Calu3 (cell line): ENCODE results near the gene IFRD2. TPM values are rescaled to one million over a fixed set of nuclear protein-coding genes. Genes with fewer than 3 reads are reported as not detected.

Experiments
- BruUV-seq: library from RNA; stranded (reverse); fragments of 400-500 nt; replicated peaks from 2 replicates; lab custom pipeline; 2021; lab: Mats Ljungman, UMichigan
- CTCF ChIA-PET: fragments of 300-600 bp; sonication (Branson Sonifier 250); formaldehyde crosslinking; loops from one replicate; lab custom pipeline; 2022; ENCODE audit warnings: antibody characterized with exemption; lab: Charles Lee
- DNase-seq: peaks from one replicate; pipeline ENCODE4 v3.0.0; 2022
- H3K27ac Mint-ChIP-seq: one replicate; pipeline ENCODE4 v1.8.0; 2022; ENCODE audit warnings: mixed read lengths; ENCODE audit not compliant: unreplicated experiment
- H3K27me3 Mint-ChIP-seq: one replicate; pipeline ENCODE4 v1.8.0; 2022; ENCODE audit warnings: mixed read lengths; ENCODE audit not compliant: unreplicated experiment
- H3K36me3 Mint-ChIP-seq: one replicate; pipeline ENCODE4 v1.8.0; 2022; ENCODE audit warnings: mild to moderate bottlenecking, moderate library complexity, mixed read lengths; ENCODE audit not compliant: insufficient read depth, unreplicated experiment
- H3K4me1 Mint-ChIP-seq: one replicate; pipeline ENCODE4 v1.8.0; 2022; ENCODE audit warnings: mild to moderate bottlenecking, low read depth, mixed read lengths; ENCODE audit not compliant: unreplicated experiment
- H3K4me3 Mint-ChIP-seq: one replicate; pipeline ENCODE4 v1.8.0; 2022; ENCODE audit warnings: mild to moderate bottlenecking, low read depth, moderate library complexity, mixed read lengths; ENCODE audit not compliant: unreplicated experiment
- H3K9me3 Mint-ChIP-seq: one replicate; pipeline ENCODE4 v1.8.0; 2022; ENCODE audit warnings: low read depth, mixed read lengths; ENCODE audit not compliant: unreplicated experiment
- CTCF ChIP-seq: fragments of 200-600 bp; IDR thresholded peaks from one replicate; pipeline ENCODE4 v1.8.0; 2022; ENCODE audit warnings: antibody characterized with exemption; ENCODE audit not compliant: unreplicated experiment
- intact Hi-C: fragments of 100-400 bp; cut with micrococcal nuclease; formaldehyde crosslinking; loops from one replicate; pipeline ENCODE4 v1.10.0; 2022; ENCODE audit not compliant: unreplicated experiment
- total RNA-seq: library from RNA; stranded (reverse); gene quantifications from 2 replicates; pipeline ENCODE4 v1.2.3, GENCODE V29; 2022

IFRD2 gene
- total RNA-seq, 1 experiment from 2014 or later, result 121 TPM

GRCh38 chr3:50325113-50325480, 32.9 kb upstream of the IFRD2 start:
- H3K9me3 Mint-ChIP-seq, result no peaks in the 10 kb centered on the region
- CTCF ChIA-PET, result interaction anchor here (1.0 to 1.6 kb wide), 2 partner anchors 22 to 26 kb away, joined by 4 to 7 read pairs; partner anchors contain the start of genes HYAL1, HYAL3 and NAA80
- DNase-seq, result no peak
- H3K27me3 Mint-ChIP-seq, result no peaks in the 10 kb centered on the region
- no peak overlapping the region for H3K4me3 Mint-ChIP-seq
- no TSS peak for BruUV-seq
- H3K36me3 Mint-ChIP-seq, result peaks cover 45% of the 10 kb centered on the region
- no peak for TF ChIP-seq CTCF
- no peaks in the 10 kb centered on the region for H3K4me1 Mint-ChIP-seq
- intact Hi-C loops, result loop anchor here (10.0 kb wide), 1 partner anchor 50 kb away; the partner anchor contains the start of gene LSMEM2
- H3K27ac Mint-ChIP-seq, result no peak overlapping the region

DNA sequence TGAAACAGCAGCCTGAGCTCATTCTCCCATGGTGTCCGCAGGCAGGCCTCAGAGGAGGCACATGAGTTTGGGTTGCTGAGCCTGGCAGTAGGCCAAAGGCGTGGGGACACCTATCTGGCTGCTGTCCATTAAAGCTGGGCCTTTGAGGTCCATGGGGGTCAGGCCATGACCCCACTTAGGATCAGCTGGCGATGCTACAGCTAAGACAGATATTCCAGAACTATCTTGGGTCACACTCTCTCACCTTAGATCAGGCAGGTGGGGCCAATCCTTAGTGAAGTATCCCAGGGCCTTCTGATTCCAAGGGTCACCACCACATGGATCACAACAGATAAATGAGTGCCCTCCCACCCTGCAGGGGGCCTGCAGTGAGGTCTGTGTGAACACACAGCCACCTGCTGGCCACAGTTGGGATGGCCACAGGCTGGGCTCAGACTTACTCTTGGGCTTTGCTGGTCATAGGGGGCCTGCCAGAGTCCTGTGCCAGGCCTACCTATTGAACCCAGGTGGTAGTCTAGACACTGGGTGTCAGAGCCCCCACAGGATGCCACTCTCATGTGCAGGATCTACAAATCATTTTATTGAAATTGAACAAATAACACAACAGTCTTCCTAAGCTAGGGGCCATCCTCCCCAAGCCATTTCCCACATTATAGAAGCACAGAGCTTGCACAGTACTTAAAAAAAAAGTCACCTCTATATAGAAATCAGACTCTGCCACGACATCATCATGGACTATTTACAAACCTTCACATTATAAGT, 32.3 kb upstream of the IFRD2 start:
- DNase-seq, result peak; percentile 79
- Mint-ChIP-seq H3K27ac (no peak overlapping the region), H3K36me3 (peaks cover 44% of the 10 kb centered on the region), H3K9me3 (no peaks in the 10 kb centered on the region), H3K27me3 (no peaks in the 10 kb centered on the region), H3K4me1 (no peaks in the 10 kb centered on the region), H3K4me3 (no peak overlapping the region)
- TF ChIP-seq CTCF, result peak; percentile 89
- CTCF ChIA-PET, result interaction anchor here (0.7 to 1.6 kb wide), 5 partner anchors 11 to 64 kb away, joined by 4 to 7 read pairs (median 4); partner anchors contain the start of genes HYAL1, HYAL3 and NAA80
- intact Hi-C loops, result loop anchor here (10.0 kb wide), 1 partner anchor 50 kb away; the partner anchor contains the start of gene LSMEM2
- no TSS peak for BruUV-seq

- H3K27me3 Mint-ChIP-seq, result no peaks in the 10 kb centered on the region
- no peak for TF ChIP-seq CTCF
- H3K27ac Mint-ChIP-seq, result no peak overlapping the region
- H3K36me3 Mint-ChIP-seq, result peaks cover 43% of the 10 kb centered on the region
- DNase-seq, result no peak
- BruUV-seq, result no TSS peak
- CTCF ChIA-PET, result interaction anchor here (0.7 to 1.6 kb wide), 4 partner anchors 12 to 64 kb away, joined by 4 to 7 read pairs (median 4); partner anchors contain the start of gene HYAL1
- no peak overlapping the region for H3K4me3 Mint-ChIP-seq
- no peaks in the 10 kb centered on the region for H3K4me1 Mint-ChIP-seq
- no peaks in the 10 kb centered on the region for H3K9me3 Mint-ChIP-seq
- intact Hi-C loops, result loop anchor here (10.0 kb wide), 1 partner anchor 49 kb away; the partner anchor contains the start of gene LSMEM2
Measured at GRCh38 chr3:50323614-50324199, 31.5 kb upstream of the IFRD2 start.

- Mint-ChIP-seq H3K36me3 (peaks cover 43% of the 10 kb centered on the region), H3K27me3 (no peaks in the 10 kb centered on the region), H3K9me3 (no peaks in the 10 kb centered on the region), H3K4me3 (no peak overlapping the region), H3K4me1 (no peaks in the 10 kb centered on the region), H3K27ac (no peak overlapping the region)
- no TSS peak for BruUV-seq
- no peak for TF ChIP-seq CTCF
- intact Hi-C loops, result loop anchor here (10.0 kb wide), 1 partner anchor 48 kb away; the partner anchor contains the start of gene LSMEM2
- DNase-seq, result no peak
- CTCF ChIA-PET, result no interaction called here
Measured at GRCh38 chr3:50323092-50323600, 30.9 kb upstream of the IFRD2 start.
